Neural cell (in vitro differentiated cells): Measurements from ENCODE around the gene PTPRN2. TPM values are rescaled to one million over a fixed set of nuclear protein-coding genes. Genes with fewer than 3 reads are reported as not detected.

Experiments used
- H2AFZ ChIP-seq: fragments of 200-600, 300-800 bp; sonication (generic), shearing (Covaris generic); 2 replicates; pipeline ENCODE4 v1.6.0; 2014; ENCODE audit warnings: low read depth, mild to moderate bottlenecking, antibody characterized with exemption, low read length, moderate library complexity
- H3F3A ChIP-seq: fragments of 200-600 bp; shearing (Covaris generic); 2 replicates; pipeline ENCODE4 v1.6.1; 2016; ENCODE audit warnings: mild to moderate bottlenecking, moderate library complexity, mixed read lengths, antibody characterized with exemption, low read length; ENCODE audit not compliant: insufficient read depth, poor library complexity, severe bottlenecking
- H3K27ac ChIP-seq: fragments of 200-600, 300-800 bp; sonication (generic), shearing (Covaris generic); 2 replicates; pipeline ENCODE4 v1.5.1; 2014; ENCODE audit warnings: mild to moderate bottlenecking, low read length, moderate library complexity
- H3K27me3 ChIP-seq: fragments of 300-800, 200-600 bp; sonication (generic), shearing (Covaris generic); 2 replicates; pipeline ENCODE4 v1.6.0; 2014; ENCODE audit warnings: mild to moderate bottlenecking, low read depth, low read length, moderate library complexity; ENCODE audit not compliant: insufficient read depth
- H3K36me3 ChIP-seq: fragments of 300-800, 200-600 bp; sonication (generic), shearing (Covaris generic); 2 replicates; pipeline ENCODE4 v1.5.1; 2014; ENCODE audit warnings: mild to moderate bottlenecking, antibody characterized with exemption, low read length, moderate library complexity; ENCODE audit not compliant: insufficient read depth
- H3K4me2 ChIP-seq: fragments of 300-800, 200-600 bp; sonication (generic), shearing (Covaris generic); 2 replicates; pipeline ENCODE4 v1.6.0; 2014; ENCODE audit warnings: mild to moderate bottlenecking, low read length
- H3K4me3 ChIP-seq: fragments of 300-800, 200-600 bp; sonication (generic), shearing (Covaris generic); 2 replicates; pipeline ENCODE4 v1.5.1; 2014; ENCODE audit warnings: mild to moderate bottlenecking, low read length, moderate library complexity
- H3K79me2 ChIP-seq: fragments of 200-600 bp; shearing (Covaris generic); replicated peaks from 2 replicates; pipeline ENCODE4 v1.6.0; 2014; ENCODE audit warnings: mild to moderate bottlenecking, low read length, moderate library complexity; ENCODE audit not compliant: insufficient read depth
- H3K9ac ChIP-seq: fragments of 300-800, 200-600 bp; sonication (generic), shearing (Covaris generic); 2 replicates; pipeline ENCODE4 v1.6.1; 2016; ENCODE audit warnings: mild to moderate bottlenecking, low read length, mixed read lengths
- H3K9me2 ChIP-seq: fragments of 200-600 bp; shearing (Covaris generic); 2 replicates; pipeline ENCODE4 v1.6.1; 2016; ENCODE audit warnings: mild to moderate bottlenecking, low read length, mixed read lengths; ENCODE audit not compliant: insufficient read depth
- H3K9me3 ChIP-seq: fragments of 200-600, 300-800 bp; sonication (generic), shearing (Covaris generic); 2 replicates; pipeline ENCODE4 v1.6.1; 2016; ENCODE audit warnings: mild to moderate bottlenecking, mixed run types, low read length, moderate library complexity, mixed read lengths
- H4K20me1 ChIP-seq: fragments of 200-600 bp; shearing (Covaris generic); 2 replicates; pipeline ENCODE4 v1.6.1; 2016; ENCODE audit warnings: mild to moderate bottlenecking, mixed run types; ENCODE audit not compliant: insufficient read depth
- EP300 ChIP-seq: fragments of 450-650 bp; conservative IDR thresholded peaks from 2 replicates; pipeline ENCODE4 v1.6.1; 2014; ENCODE audit warnings: antibody characterized with exemption, mild to moderate bottlenecking, moderate library complexity; ENCODE audit not compliant: poor library complexity, severe bottlenecking
- EZH2 ChIP-seq: fragments of 200-600, 300-800 bp; shearing (Covaris generic), sonication (generic); IDR thresholded peaks from 2 replicates; pipeline ENCODE4 v1.6.1; 2014; ENCODE audit warnings: antibody characterized with exemption, low read length, borderline replicate concordance, mild to moderate bottlenecking; ENCODE audit not compliant: insufficient read depth, poor library complexity, severe bottlenecking
- POLR2AphosphoS5 ChIP-seq: IDR thresholded peaks from 2 replicates; pipeline ENCODE4 v1.6.1; 2012
- RAD21 ChIP-seq: fragments of 450-650 bp; conservative IDR thresholded peaks from 2 replicates; pipeline ENCODE4 v1.6.1; 2014; ENCODE audit warnings: antibody characterized with exemption, mild to moderate bottlenecking, moderate library complexity
- REST ChIP-seq: IDR thresholded peaks from 2 replicates; pipeline ENCODE4 v1.6.1; 2012; ENCODE audit warnings: borderline replicate concordance
- SMC3 ChIP-seq: fragments of 450-650 bp; conservative IDR thresholded peaks from 2 replicates; pipeline ENCODE4 v1.6.1; 2014; ENCODE audit warnings: antibody characterized with exemption, mild to moderate bottlenecking, moderate library complexity; ENCODE audit not compliant: poor library complexity
- TAF1 ChIP-seq: IDR thresholded peaks from 2 replicates; pipeline ENCODE4 v1.6.1; 2012; ENCODE audit warnings: low read depth
- polyA plus RNA-seq: library from polyadenylated mRNA; depleted of rRNA; stranded (reverse); fragments of >200 nt; gene quantifications from 2 replicates; pipeline ENCODE4 v1.2.3, GENCODE V29; 2014
- TF ChIP-seq, protein P1 (sequence below): fragments of 450-650 bp; IDR thresholded peaks from 2 replicates; pipeline ENCODE4 v1.5.1; 2014; ENCODE audit warnings: antibody characterized with exemption, mild to moderate bottlenecking, moderate library complexity; ENCODE audit not compliant: poor library complexity, severe bottlenecking

Gene PTPRN2
- polyA plus RNA-seq, 1 donor from 2014 or later = 31.0 TPM

- H3K79me2 ChIP-seq = no peaks in the 10 kb centered on the region
- no peaks in the 10 kb centered on the region for H3K36me3 ChIP-seq
- H4K20me1 ChIP-seq = no peaks in the 10 kb centered on the region
- H3F3A ChIP-seq = peaks cover 4% of the 10 kb centered on the region
- no peak overlapping the region for H3K27ac ChIP-seq
- no peaks in the 10 kb centered on the region for H3K9me2 ChIP-seq
- H2AFZ ChIP-seq = no peak overlapping the region
- TF ChIP-seq TAF1 = no peak
- no peak for TF ChIP-seq SMC3
- TF ChIP-seq RAD21 = no peak
- peaks cover 3% of the 10 kb centered on the region for H3K9me3 ChIP-seq
- H3K4me3 ChIP-seq = no peak overlapping the region
- no peaks in the 10 kb centered on the region for H3K27me3 ChIP-seq
- no peak overlapping the region for H3K4me2 ChIP-seq
- H3K9ac ChIP-seq = no peak overlapping the region
Observed at GRCh38 chr7:157843336-157844140, 744.1 kb downstream of the PTPRN2 start.

GRCh38 chr7:157841773-157842370, 745.8 kb downstream of the PTPRN2 start:
- Histone ChIP-seq H3K9ac (peak overlapping the region; percentile 23), H3F3A (peaks cover 4% of the 10 kb centered on the region), H3K9me2 (no peaks in the 10 kb centered on the region), H3K9me3 (peaks cover 3% of the 10 kb centered on the region), H3K4me3 (no peak overlapping the region), H3K4me2 (peak overlapping the region; percentile 39), H2AFZ (no peak overlapping the region), H4K20me1 (no peaks in the 10 kb centered on the region), H3K27me3 (no peaks in the 10 kb centered on the region), H3K36me3 (no peaks in the 10 kb centered on the region), H3K79me2 (no peaks in the 10 kb centered on the region), H3K27ac (peak overlapping the region; percentile 59)
- TF ChIP-seq, protein P1, sequence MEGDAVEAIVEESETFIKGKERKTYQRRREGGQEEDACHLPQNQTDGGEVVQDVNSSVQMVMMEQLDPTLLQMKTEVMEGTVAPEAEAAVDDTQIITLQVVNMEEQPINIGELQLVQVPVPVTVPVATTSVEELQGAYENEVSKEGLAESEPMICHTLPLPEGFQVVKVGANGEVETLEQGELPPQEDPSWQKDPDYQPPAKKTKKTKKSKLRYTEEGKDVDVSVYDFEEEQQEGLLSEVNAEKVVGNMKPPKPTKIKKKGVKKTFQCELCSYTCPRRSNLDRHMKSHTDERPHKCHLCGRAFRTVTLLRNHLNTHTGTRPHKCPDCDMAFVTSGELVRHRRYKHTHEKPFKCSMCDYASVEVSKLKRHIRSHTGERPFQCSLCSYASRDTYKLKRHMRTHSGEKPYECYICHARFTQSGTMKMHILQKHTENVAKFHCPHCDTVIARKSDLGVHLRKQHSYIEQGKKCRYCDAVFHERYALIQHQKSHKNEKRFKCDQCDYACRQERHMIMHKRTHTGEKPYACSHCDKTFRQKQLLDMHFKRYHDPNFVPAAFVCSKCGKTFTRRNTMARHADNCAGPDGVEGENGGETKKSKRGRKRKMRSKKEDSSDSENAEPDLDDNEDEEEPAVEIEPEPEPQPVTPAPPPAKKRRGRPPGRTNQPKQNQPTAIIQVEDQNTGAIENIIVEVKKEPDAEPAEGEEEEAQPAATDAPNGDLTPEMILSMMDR = no peak
- TF ChIP-seq EP300 (no peak), POLR2AphosphoS5 (no peak), REST (no peak), SMC3 (no peak), EZH2 (no peak)
